Umbilical cord (tissue), 2 donors: ENCODE results near the gene ATP8B3. TPM values are rescaled to one million over a fixed set of nuclear protein-coding genes. Genes with fewer than 3 reads are reported as not detected.

Source experiments
- DNase-seq: peaks from one replicate; pipeline ENCODE4 v3.0.0-alpha.2; 2015; ENCODE audit warnings: low spot score
- total RNA-seq: library from RNA; depleted of rRNA; stranded (reverse); fragments of >200 nt; gene quantifications from one replicate; pipeline ENCODE4 v1.2.3, GENCODE V29; 2014; ENCODE audit warnings: low replicate concordance; ENCODE audit not compliant: insufficient read depth

The ATP8B3 gene, protein sequence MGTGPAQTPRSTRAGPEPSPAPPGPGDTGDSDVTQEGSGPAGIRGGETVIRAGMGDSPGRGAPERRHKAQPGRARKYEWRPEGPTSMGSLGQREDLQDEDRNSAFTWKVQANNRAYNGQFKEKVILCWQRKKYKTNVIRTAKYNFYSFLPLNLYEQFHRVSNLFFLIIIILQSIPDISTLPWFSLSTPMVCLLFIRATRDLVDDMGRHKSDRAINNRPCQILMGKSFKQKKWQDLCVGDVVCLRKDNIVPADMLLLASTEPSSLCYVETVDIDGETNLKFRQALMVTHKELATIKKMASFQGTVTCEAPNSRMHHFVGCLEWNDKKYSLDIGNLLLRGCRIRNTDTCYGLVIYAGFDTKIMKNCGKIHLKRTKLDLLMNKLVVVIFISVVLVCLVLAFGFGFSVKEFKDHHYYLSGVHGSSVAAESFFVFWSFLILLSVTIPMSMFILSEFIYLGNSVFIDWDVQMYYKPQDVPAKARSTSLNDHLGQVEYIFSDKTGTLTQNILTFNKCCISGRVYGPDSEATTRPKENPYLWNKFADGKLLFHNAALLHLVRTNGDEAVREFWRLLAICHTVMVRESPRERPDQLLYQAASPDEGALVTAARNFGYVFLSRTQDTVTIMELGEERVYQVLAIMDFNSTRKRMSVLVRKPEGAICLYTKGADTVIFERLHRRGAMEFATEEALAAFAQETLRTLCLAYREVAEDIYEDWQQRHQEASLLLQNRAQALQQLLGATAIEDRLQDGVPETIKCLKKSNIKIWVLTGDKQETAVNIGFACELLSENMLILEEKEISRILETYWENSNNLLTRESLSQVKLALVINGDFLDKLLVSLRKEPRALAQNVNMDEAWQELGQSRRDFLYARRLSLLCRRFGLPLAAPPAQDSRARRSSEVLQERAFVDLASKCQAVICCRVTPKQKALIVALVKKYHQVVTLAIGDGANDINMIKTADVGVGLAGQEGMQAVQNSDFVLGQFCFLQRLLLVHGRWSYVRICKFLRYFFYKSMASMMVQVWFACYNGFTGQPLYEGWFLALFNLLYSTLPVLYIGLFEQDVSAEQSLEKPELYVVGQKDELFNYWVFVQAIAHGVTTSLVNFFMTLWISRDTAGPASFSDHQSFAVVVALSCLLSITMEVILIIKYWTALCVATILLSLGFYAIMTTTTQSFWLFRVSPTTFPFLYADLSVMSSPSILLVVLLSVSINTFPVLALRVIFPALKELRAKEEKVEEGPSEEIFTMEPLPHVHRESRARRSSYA (N-terminal part only)
- 1.9 TPM for total RNA-seq

DNA sequence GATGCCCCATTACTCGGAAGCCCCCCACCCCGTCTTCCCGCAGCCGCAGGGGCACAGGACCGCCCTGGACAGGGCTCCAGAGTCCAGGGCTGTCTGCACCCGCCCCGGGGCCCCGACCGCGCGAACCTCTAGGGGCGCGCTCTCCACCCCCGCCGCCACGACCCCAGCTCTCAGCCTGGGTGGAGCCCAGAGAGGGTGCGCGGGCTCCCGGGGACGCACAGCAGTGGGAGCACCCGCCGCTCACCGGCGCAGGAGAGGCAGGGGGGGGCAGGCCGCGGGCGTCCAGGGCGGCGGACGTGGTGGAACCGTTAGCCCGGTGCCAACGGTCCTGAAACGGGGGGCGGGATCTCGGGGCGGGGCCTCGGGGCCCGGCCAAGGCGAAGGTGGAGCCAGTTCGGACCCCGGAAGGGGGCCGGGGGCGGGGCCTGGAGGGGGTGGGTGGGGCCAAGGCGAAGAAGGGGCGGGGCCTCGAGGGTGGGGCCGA is at the start of gene ATP8B3:
TSS of gene ATP8B3 (minus strand) at position 335 of the 484 bp plus-strand sequence. CDS start 540 bp downstream, outside the sequence.
- DNase-seq, result no peak

DNA sequence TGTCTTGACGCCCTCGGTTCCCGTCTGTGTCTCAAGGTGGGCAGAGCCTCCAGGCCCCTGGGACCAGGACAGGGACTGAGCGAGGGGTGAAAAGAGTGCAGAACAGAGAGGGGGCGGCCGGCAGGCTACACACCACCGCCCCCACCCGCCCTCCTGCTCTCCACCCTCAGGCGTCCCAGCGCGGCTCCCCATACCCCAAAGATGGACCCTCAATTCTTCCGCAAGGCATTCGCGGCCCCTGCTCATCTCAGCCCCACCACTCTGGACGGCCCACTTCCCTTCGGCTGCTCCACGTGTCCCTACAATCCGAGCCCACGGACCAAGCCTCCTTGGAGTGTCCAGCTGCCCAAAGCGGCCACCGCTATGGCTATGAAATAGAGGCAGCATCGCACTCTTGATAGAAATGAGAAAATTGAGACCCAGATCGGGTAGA is 49.5 kb upstream of the ATP8B3 start:
- DNase-seq, result no peak

DNA sequence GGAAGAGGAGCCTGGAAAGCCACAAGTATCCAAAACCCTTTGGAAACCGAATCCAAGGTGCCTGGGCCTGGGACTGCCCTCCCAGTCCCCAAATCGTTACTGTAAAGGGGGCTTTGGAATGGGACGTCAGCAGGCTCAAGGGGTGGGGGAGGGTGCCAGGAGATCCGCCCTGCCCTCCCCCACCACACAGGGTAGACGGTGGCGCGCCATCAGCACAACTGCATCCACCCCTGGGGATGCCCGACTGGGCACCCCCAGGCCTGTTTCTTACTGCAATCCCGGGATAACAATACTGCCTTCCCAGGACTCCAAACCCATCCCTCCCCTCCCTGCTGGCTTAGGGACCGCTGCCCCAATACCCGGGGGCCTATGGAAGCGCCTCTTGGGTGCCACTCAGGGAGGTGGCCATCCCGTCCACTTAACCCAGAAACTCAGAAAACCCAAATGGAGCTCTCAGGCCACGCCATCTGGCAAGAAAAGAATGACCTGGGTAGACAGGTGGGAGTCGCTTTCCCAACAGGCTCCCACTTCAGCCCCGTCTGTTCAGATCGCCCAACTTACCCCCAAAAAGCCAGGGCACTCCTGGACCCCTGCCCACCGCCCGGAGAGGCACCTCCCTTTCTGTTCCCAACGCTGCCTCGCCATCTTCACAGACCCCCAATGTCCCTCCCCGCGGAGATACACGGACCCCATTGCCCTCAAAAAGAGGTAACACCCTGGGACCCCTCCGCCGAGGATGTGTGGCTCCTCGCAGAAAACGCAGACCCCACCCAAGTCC is 48.9 kb upstream of the ATP8B3 start:
- DNase-seq, result no peak

DNA sequence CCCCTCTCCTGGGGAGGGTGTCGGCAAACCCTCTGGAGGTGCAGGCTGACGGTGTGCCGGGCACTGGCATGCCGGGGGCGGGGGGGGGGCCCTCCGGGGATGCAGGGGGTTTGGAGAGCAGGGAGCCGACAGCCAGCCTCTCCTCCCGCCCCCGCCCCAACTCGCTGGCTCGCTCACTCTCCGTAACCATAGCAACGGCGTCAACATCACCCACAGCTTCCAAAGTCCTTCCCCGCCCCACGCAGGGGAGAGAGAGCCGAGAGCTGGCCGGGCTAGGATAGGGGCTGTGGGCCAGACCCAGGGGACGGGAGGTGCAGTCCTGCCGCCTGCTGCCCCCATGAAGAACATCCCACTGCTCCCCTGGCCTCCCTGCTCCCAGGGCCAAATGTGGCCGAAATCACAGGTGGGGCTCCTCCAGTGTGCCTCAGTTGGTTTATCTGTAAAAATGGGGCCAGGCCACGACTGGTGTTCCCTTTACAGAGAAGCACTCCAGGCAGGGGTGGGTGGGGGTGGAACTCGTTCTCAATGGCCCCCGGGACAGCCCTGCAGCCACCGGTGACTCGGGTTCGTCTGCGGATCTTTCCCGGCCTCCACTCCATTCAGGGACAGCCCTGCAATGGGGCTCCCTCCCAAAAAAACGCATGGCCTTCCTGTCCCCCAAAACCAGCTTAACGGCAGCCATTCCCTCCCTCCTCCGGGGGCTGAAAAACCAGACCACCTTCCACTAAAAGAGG is 48.1 kb upstream of the ATP8B3 start:
- peak; percentile 93 for DNase-seq

DNA sequence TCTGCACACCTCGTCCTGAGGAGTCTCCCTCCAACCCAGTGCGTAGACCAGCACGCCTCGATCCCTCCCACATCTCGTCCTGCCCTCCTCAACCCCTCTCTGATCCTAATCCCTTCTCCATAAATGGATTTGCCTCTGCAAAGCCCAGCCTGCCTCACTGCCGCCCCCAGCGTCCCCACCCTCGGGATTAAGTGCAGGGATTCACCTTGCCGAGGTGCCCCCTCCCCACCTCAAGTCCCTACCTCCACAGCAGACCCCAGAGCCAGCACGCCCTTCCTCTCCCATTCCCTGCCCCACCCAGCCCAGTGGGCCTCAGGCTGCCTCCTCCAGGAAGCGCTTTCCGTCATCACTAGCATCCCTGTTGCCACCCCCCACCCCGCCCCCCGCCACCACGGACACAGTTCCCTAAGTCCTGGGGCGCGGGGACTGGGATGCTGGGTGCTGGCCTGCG is 47.3 kb upstream of the ATP8B3 start:
- DNase-seq, result no peak

DNA sequence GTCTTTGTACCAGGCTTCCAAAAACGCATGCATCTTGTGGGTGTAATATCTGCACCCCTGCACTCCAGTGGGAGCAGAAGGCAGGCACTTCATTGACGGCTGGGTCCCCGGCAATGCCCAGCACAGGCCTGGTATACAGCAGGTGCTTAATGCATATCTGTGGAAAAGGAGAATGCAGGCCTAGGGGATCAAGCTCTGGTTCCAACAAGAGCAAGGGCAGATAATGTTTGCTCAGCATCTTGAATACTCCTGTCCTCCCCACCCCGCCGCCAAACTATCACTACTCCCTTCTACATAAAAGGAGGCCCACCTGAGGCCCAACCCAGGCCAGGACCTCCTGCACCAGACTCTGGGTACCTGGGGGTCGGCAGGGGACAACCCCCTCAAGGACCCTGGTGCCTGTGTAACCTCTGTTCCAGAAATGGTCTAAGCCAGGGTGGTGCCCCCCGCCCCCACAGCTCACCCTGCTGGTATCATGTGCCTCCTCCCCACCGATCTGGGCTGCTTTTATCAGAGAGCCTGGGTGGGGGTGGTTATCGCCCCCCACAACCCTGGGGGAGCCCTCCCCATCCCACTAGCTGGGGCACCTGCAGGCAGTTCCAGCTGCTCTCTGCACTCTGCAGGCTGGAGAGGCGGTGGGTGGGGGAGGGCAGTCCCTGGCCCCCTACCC is 46.5 kb upstream of the ATP8B3 start:
- DNase-seq, result no peak

DNA sequence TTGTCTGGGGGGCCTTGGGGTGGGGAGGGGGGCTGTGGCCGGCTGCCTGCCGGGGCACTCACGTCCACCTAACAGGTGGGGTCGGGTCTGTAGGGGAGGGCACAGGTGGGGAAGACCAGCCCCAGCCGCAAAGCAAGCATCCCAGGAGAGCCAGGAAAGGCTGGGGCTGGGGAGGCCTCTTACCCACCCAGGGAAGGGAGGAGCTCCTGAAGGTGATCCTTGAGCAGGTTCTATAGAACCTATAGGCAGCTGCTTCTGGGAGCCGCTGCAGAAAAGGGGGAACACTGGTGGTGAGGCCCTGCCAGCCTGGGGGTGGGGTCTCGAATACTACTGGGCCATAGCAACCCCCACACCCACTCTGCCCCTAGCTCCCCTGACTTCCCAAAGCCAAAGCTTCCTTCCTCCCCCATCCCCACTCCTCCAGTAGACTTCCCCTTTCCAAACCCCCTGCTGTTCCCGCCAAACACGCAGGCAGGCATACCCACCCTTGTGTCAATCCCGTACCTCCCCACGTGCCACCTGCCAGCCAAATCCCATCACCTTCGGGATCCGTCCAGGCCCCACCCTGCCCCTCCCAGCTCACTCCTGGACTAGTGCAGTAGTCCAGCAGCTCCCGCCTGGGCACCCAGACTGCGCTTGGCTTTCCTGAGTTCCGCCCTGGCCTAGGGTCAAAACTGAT is 45.7 kb upstream of the ATP8B3 start:
- no peak for DNase-seq

DNA sequence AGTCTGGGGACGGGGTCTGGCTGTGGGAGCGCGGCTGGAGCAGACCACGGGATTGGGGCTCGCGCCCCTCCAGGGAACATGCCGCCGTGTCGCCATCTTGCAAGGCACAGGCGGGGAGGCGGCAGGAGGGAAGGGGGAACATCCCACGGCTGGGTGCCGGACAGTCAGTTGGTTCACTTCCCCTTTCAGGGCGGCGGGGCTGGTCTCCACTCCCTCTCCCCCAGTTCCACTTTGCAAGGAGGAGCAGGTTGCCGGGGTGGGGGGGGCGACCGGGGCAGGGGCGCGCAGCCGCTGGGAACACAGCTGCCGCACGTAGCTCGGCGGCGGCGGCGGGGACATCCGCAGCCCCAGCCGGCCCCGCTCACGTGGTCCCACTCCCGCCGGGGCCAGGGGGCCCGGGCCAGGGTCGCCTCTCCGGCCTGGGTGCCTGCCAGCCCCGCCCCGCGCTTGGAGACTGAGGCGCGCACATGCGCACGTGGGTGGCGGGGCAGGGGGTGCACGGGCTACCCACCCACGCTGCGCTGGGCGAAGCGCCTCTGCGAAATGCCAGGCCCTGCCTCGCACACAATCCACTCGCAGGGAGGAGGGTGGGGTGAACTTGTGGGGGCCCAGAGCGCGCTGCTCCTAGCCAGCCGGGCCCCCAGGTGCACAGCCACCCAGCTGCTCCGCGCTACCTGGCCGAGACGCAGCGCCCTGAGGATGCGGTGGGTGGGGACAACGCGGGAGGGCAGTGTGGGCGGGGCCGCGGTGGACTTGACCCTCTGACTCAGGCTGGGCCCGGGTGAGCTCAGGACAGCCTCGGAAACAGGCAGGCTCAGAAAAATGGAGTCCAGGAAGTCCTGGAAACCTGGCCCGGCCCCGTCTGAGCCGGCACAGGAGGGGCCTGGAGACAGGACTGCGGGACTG is 44.9 kb upstream of the ATP8B3 start:
- DNase-seq, result peak; percentile 79

DNA sequence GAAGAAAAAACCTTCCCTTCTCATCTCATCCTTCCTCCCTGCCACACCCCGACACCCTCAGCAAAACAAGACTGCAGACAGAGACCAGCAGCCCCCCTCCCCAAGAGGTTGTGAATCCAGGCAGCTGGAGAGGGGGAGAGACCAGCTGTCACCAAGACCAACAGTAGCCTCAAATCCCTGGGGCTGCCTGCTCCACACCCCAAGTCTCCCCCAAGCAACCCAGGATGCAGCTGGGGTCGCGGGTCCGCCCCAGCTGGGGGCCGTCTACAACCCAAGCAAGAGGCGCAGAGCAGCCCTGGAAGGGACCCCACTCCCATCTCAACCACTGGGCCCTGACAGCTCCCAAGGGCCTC is 44.2 kb upstream of the ATP8B3 start:
- no peak for DNase-seq

DNA sequence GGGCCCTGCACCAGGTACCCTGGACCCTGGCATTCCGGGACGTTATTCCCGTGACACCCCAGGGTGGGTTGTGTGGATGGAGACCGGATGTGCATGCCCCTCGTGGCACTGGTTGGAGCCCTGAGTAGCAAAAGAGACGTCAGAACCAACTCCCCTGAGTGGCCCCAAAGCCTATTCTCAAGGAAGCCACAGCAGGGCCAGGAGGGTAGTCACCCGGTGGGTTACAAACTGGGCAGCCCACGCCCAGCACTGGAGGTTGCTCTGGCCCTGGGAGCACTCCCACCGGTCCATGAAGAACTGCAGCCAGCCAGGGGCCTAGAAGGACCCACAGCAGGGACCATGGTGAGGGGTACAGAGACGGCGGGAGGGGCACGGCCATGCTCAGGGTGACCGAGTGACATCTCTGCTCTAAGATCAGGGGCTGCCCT is 43.8 kb upstream of the ATP8B3 start:
- DNase-seq, result no peak

DNA sequence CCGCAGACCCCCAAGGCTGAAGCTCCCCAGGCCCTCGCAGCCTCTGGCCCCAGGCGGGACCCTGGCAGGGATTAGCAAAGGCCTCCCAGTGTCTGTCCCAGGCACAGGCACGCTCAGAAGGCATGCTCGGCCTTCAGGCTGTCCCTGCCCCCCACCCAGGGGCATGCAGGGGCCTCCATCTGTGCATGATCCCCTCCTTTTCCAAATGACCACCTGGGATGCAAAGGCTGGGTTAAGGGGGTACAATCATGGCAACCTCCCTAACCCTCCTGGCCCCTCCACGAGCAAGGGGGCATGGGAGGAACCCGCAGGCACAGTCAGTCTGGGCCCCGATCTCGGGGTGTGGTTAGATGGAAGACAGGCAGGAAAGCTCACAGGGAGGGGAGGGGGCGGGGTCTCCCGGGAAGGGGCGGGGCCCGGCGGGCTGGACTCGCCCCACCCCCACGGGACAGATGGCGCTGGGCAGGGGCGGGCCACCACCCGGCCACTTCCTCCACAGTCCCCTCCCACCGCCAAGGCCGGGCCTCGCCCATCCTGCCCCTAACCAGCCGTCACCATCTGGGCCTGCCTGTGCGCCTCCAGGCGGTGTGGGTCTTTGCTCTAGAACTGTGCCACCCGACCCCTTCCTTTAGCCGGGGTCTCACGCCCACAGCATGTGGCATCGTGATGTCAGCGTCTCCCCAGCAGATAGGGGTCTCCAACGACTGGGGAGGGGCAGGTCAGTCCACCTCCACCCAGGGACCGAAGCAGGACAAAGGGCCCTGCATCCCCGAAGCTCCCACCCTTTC is 43.2 kb upstream of the ATP8B3 start:
- DNase-seq, result peak; percentile 94

DNA sequence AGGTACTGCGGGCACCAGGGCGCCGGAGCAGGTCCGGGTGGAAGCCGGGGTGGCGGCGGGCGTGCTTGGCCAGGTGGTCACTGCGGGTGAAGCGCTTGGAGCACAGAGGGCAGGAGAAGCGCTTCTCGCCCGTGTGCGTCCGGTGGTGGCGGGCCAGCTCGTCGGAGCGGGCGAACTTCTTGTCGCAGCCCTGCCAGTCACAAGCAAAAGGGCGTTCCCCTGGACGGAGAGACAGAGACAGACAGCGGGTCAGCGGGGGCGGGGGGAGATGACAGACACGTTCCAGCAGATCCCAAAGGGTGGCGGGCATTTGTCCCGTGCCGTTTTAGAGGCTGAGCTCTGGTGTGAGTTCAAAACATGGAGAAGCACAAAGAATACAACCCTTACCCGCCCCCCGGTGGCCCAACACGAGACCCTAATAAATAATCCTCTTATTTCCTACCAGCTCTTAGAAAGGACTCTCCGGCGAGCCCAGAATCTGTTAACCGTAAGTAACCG is 42.5 kb upstream of the ATP8B3 start:
- DNase-seq, result no peak

DNA sequence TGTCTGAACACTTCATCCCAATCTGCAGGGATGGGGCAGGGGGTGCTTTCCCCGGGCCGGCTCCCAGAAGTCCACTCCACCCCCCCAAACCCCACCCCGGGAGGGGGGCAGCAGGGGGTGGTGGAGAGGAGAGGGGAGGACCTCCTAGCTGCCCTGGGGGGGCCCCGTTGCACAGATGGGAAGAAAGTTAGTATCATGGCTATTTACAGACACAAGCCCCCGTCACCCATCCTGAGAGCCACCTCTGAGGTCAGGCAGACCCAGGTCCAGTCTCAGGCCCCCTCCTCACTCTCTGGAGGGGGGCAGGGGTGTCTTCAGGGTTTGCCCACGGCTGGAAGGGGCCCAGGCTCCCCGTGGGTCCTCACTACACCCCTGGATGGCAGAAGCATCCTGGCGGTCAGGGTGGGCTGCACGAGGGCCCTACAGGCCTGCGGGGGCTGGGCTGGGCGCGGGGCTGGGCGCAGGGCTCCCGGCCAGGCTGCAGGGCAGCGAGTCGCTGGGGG is 42.0 kb upstream of the ATP8B3 start:
- no peak for DNase-seq

DNA sequence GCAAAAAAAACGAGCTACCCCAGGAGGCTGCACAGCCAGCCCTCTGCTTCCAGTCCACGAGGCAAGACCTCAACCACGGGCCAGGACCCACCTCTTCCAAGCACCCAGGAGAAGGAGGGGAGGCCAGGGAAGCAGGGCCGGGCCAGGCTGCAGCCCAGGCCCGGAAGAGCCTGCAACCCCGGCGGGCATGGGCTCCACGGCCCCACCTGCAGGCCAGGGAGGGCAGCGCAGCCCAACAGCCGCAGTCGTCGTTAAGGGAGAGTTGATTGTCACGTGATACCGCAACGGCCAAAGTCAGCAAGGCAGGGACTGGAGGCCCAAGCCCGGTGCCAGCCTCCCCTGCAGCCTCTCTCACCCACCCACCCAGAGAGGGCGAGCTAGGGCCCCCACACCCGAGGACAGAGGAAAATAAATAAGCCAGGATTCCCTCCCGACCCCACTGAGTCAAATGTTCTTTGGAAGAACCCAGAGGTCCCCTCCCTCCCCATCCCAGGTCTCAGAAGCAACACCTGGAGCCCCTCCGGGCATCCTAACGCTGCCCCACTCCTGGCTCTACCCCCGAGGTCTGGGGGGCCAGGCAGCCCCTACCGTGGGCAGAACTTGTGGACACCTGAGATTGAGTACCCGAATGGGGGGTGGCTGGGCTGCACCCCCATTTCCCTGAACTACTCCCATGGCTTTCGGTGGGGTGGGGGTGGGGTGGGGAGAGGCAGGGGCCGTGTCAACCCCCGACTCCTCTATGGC is 41.4 kb upstream of the ATP8B3 start:
- DNase-seq, result peak; percentile 68

DNA sequence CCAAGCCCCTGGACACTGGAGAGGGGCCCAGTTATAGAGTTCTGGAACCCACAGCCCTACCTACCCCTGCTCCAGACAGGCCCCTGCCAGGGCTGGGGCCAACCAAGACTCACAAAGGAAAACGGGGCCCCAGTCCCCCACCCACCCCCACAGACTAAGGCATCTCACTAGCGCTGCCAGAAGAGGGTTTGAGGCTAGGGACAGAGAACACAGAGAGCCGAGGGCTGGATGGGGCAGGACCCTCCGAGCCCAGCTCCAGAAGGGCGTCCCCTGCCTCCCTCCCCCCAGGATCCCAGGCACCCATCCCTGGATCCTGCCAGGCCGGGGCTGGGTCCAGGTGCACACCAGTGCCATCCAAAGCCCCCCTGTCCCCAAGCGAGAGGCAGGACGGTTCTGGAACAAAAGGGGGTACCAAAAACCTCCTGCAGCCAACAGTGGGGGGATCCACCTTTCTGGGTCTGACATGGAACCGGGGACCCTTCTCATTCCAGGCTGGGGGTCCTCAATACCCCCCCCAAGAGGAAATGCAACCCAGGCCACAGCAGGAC is 40.6 kb upstream of the ATP8B3 start:
- DNase-seq, result no peak
